ENCODE results near the gene IGLL5. TPM values are rescaled to one million over a fixed set of nuclear protein-coding genes. Genes with fewer than 3 reads are reported as not detected.

IGLL5 gene
- total and polyA plus RNA-seq, 9 of the 15 experiments (the other 6 are each of a cell fraction or from before 2014, with no cell fraction given) = not detected

GRCh38 chr22:22843848-22844247 lies 43.8 kb upstream of the IGLL5 start:
- Histone ChIP-seq H3K9ac (ENCODE audit: insufficient read depth in 1 of 2, low read depth in 2 of 2, low read length in 2 of 2) (no peak overlapping the region), H3K4me3 (no peak overlapping the region), H3K9me3 (replicated peaks; ENCODE audit: control insufficient read depth, insufficient read depth, low read depth, low read length) (no peaks in the 10 kb centered on the region), H3K79me2 (ENCODE audit: control insufficient read depth, insufficient read depth, low read length) (no peaks in the 10 kb centered on the region), H3K9me1 (ENCODE audit: control insufficient read depth, insufficient read depth, low read length) (peaks cover 6% of the 10 kb centered on the region), H3K4me1 (replicated peaks in 1 of 2; ENCODE audit: control insufficient read depth in 2 of 2, insufficient read depth in 2 of 2, low read length in 2 of 2) (no peaks in the 10 kb centered on the region), H3K36me3 (ENCODE audit: control insufficient read depth, insufficient read depth, low read length) (no peaks in the 10 kb centered on the region), H4K20me1 (replicated peaks; ENCODE audit: control insufficient read depth, insufficient read depth, low read length) (peaks cover 11% of the 10 kb centered on the region), H3K4me2 (ENCODE audit: insufficient read depth, low read length) (no peak overlapping the region), H3K27ac (ENCODE audit: extremely low read depth, low read depth, low read length) (no peak overlapping the region), H3K27me3 (ENCODE audit: control insufficient read depth in 2 of 2, insufficient read depth in 2 of 2, low read length in 2 of 2) (peaks cover 2 to 5% of the 10 kb centered on the region in 2 experiments; a peak in 3 of 5 replicates), H2AFZ (ENCODE audit: low read depth, low read length) (no peak overlapping the region)
- POLR2A ChIA-PET = interaction anchor here (0.7 kb wide), 2 partner anchors 19 to 42 kb away, joined by 3 read pairs; no protein-coding TSS in a partner anchor
- WGBS (ENCODE audit: insufficient coverage, low coverage, missing lambda C conversion rate) = 6% methylated on average over 1 of the region's 1 CpG
- intact Hi-C loops (cut with micrococcal nuclease) (loop anchor here (2.0 to 10.0 kb wide), 2 partner anchors 15 to 441 kb away; no protein-coding TSS in a partner anchor), in situ Hi-C loops (cut with MboI) (no loop called here)
- CTCF ChIA-PET (ENCODE audit: low intra/inter-chr PET ratio) = interaction anchor here (0.8 to 8.8 kb wide), 4 partner anchors 13 to 111 kb away, joined by 3 to 90 read pairs (median 4); partner anchors contain the start of gene IGLL5
- no peak for TF ChIP-seq ZNF444 (CRISPR knock-in tag; IDR thresholded peaks at IDR 0.05)
- no peak for TF ChIP-seq HBP1 (CRISPR knock-in tag; IDR thresholded peaks at IDR 0.05)
- TF ChIP-seq ZNF408 (CRISPR knock-in tag; IDR thresholded peaks at IDR 0.05; ENCODE audit: low read depth) = no peak
- no peak for TF ChIP-seq TSC22D4 (tag; IDR thresholded peaks at IDR 0.05)
- no peak for TF ChIP-seq ZNF143 (CRISPR knock-in tag; IDR thresholded peaks at IDR 0.05)
- TF ChIP-seq ZBTB40 (IDR thresholded peaks at IDR 0.05) = no peak
- 0 out of 2 replicates have a peak, but pooled peaks have one; percentile 2 for TF ChIP-seq ZBTB40 (CRISPR knock-in tag; IDR thresholded peaks at IDR 0.05)
- no peak for TF ChIP-seq SMARCA5 (IDR thresholded peaks at IDR 0.05)
- ATAC-seq (no peak), FAIRE-seq (no peak), DNase-seq (ENCODE audit: extremely low read depth in 1 of 4, low spot score in 3 of 4) (no peak)
- no TSS peak for BruUV-seq (replicated peaks)

Measured in K562 (cell line).